SK-N-SH treated with all-trans-retinoic acid at 6 μM for 48 hours (cell line): ENCODE results near the gene KLHL26.

ENCODE experiments used
- ATAC-seq: fragments of 200-7000 bp; cut with Tn5 transposase; 3 replicates; pipeline ENCODE4 v1.9.1; 2020; ENCODE audit warnings: mild to moderate bottlenecking, moderate library complexity
- ARNTL ChIP-seq: fragments of 450-650 bp; formaldehyde crosslinking; IDR thresholded peaks from 2 replicates; pipeline ENCODE4 v1.5.0; 2020; ENCODE audit warnings: low read depth, mild to moderate bottlenecking, moderate library complexity, borderline replicate concordance
- BACH2 ChIP-seq: fragments of 250-450 bp; sonication (Bioruptor Pico); IDR thresholded peaks from 2 replicates; pipeline ENCODE4 v1.9.0; 2021; ENCODE audit warnings: mild to moderate bottlenecking, borderline replicate concordance
- CREB5 ChIP-seq: fragments of 250-450 bp; sonication (Bioruptor Pico); IDR thresholded peaks from 2 replicates; pipeline ENCODE4 v1.5.1; 2020; ENCODE audit warnings: low read depth, mild to moderate bottlenecking, moderate library complexity
- CSDC2 ChIP-seq: fragments of 250-450 bp; sonication (Bioruptor Pico); IDR thresholded peaks from 2 replicates; pipeline ENCODE4 v1.5.0; 2020; ENCODE audit warnings: mild to moderate bottlenecking, moderate library complexity
- ESRRG ChIP-seq: fragments of 250-450 bp; sonication (Bioruptor Pico); IDR thresholded peaks from 2 replicates; pipeline ENCODE4 v1.6.1; 2021; ENCODE audit warnings: mild to moderate bottlenecking
- GLIS3 ChIP-seq: fragments of 250-450 bp; sonication (Bioruptor Pico); IDR thresholded peaks from 2 replicates; pipeline ENCODE4 v1.5.0; 2020; ENCODE audit warnings: mild to moderate bottlenecking, moderate library complexity
- ISL1 ChIP-seq: fragments of 250-450 bp; sonication (Bioruptor Pico); IDR thresholded peaks from 2 replicates; pipeline ENCODE4 v2.1.2; 2022; ENCODE audit warnings: mild to moderate bottlenecking, moderate library complexity
- OSR1 ChIP-seq: fragments of 250-450 bp; sonication (Bioruptor Pico); IDR thresholded peaks from 2 replicates; pipeline ENCODE4 v1.8.0; 2022; ENCODE audit warnings: moderate library complexity, mild to moderate bottlenecking, inconsistent platforms
- PATZ1 ChIP-seq: fragments of 250-450 bp; sonication (Bioruptor Pico); IDR thresholded peaks from 2 replicates; pipeline ENCODE4 v1.8.0; 2020; ENCODE audit warnings: mild to moderate bottlenecking, moderate library complexity, borderline replicate concordance
- PPARA ChIP-seq: fragments of 250-450 bp; sonication (Bioruptor Pico); IDR thresholded peaks from 2 replicates; pipeline ENCODE4 v1.5.0; 2020; ENCODE audit warnings: mild to moderate bottlenecking, borderline replicate concordance
- RARB ChIP-seq: fragments of 250-450 bp; sonication (Bioruptor Pico); IDR thresholded peaks from 2 replicates; pipeline ENCODE4 v1.8.0; 2021; ENCODE audit warnings: mild to moderate bottlenecking, moderate library complexity
- SNAI2 ChIP-seq: fragments of 250-450 bp; sonication (Bioruptor Pico); IDR thresholded peaks from 2 replicates; pipeline ENCODE4 v1.5.0; 2020; ENCODE audit warnings: mild to moderate bottlenecking, moderate library complexity
- TCF4 ChIP-seq: fragments of 250-450 bp; sonication (Bioruptor Pico); IDR thresholded peaks from 2 replicates; pipeline ENCODE4 v1.8.0; 2021; ENCODE audit warnings: mild to moderate bottlenecking, moderate library complexity, borderline replicate concordance
- TSHZ2 ChIP-seq: fragments of 250-450 bp; sonication (Bioruptor Pico); IDR thresholded peaks from 2 replicates; pipeline ENCODE4 v1.5.0; 2020; ENCODE audit warnings: mild to moderate bottlenecking, moderate library complexity
- ZFP3 ChIP-seq: fragments of 250-450 bp; sonication (Bioruptor Pico); IDR thresholded peaks from 2 replicates; pipeline ENCODE4 v1.5.0; 2020; ENCODE audit warnings: mild to moderate bottlenecking, moderate library complexity
- ZFP30 ChIP-seq: fragments of 450-650 bp; formaldehyde crosslinking; IDR thresholded peaks from 2 replicates; pipeline ENCODE4 v1.5.0; 2022; ENCODE audit warnings: mild to moderate bottlenecking, moderate library complexity
- ZNF565 ChIP-seq: fragments of 450-650 bp; formaldehyde crosslinking; conservative IDR thresholded peaks from 2 replicates; pipeline ENCODE4 v1.5.0; 2020; ENCODE audit warnings: low read depth, mild to moderate bottlenecking, moderate library complexity
- ZNF70 ChIP-seq: fragments of 450-650 bp; formaldehyde crosslinking; IDR thresholded peaks from 2 replicates; pipeline ENCODE4 v1.5.0; 2020; ENCODE audit warnings: mild to moderate bottlenecking, moderate library complexity
- ZNF8 ChIP-seq: fragments of 450-650 bp; formaldehyde crosslinking; IDR thresholded peaks from 2 replicates; pipeline ENCODE4 v1.5.0; 2020; ENCODE audit warnings: mild to moderate bottlenecking, moderate library complexity
- TF ChIP-seq, protein P1 (sequence below): fragments of 250-450 bp; sonication (Bioruptor Pico); IDR thresholded peaks from 2 replicates; pipeline ENCODE4 v1.8.0; 2021; ENCODE audit warnings: low read depth, mild to moderate bottlenecking, moderate library complexity, borderline replicate concordance
- TF ChIP-seq, protein P2 (sequence below): fragments of 250-450 bp; sonication (Bioruptor Pico); IDR thresholded peaks from 2 replicates; pipeline ENCODE4 v1.5.1; 2021; ENCODE audit warnings: mild to moderate bottlenecking, moderate library complexity

Gene KLHL26

DNA sequence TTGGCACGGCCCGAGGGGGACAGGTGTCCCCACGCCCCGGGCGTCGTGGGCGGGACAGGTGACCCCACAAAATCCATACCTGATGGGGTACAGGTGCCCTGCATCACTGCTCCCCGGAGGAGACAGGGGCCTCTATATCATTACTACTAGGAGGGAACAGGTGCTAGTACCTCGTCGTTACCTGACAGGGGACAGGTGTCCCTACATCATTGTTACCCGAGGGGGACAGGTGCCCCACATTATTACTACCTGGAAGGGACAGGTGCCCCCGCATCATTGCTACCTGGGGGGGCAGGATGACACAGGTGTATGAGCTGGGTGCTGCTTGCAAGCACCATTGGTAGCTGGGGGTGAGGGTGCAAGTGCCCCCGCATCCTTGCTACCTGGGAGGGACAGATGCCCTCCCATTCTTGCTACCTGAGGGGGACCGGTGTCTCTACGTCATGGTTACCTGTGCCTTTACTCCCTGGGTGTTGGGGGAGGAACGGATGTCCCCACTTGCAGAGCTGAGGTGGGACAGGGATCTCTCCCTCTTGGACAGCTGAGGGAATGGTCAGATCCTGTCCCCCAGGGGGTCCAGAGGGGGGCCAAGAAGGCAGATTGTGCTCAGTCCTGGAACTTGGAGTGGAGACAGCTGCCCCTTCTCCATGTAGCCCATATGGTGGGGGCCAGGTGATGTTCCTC, 47.3 kb downstream of the KLHL26 start:
- TF ChIP-seq ARNTL (no peak), ESRRG (CRISPR knock-in tag) (no peak), CSDC2 (CRISPR knock-in tag) (no peak)
- ATAC-seq, result no peak

- TF ChIP-seq TCF4 (CRISPR knock-in tag) (no peak), ZNF8 (CRISPR knock-in tag) (no peak), PPARA (CRISPR knock-in tag) (no peak), ISL1 (no peak), RARB (CRISPR knock-in tag) (no peak), OSR1 (no peak), SNAI2 (no peak), CSDC2 (CRISPR knock-in tag) (no peak)
- ATAC-seq, result no peak
Measured at GRCh38 chr19:18684642-18684993, 47.8 kb downstream of the KLHL26 start.

- TF ChIP-seq GLIS3 (CRISPR knock-in tag) (no peak), ZNF8 (CRISPR knock-in tag) (no peak), ZNF565 (CRISPR knock-in tag) (no peak), TCF4 (CRISPR knock-in tag) (no peak), ZFP30 (CRISPR knock-in tag) (no peak), RARB (CRISPR knock-in tag) (no peak), CSDC2 (CRISPR knock-in tag) (no peak), OSR1 (no peak), SNAI2 (no peak), ZFP3 (CRISPR knock-in tag) (no peak), PPARA (CRISPR knock-in tag) (no peak), ZNF70 (CRISPR knock-in tag) (no peak), PATZ1 (no peak)
- TF ChIP-seq, protein P1, sequence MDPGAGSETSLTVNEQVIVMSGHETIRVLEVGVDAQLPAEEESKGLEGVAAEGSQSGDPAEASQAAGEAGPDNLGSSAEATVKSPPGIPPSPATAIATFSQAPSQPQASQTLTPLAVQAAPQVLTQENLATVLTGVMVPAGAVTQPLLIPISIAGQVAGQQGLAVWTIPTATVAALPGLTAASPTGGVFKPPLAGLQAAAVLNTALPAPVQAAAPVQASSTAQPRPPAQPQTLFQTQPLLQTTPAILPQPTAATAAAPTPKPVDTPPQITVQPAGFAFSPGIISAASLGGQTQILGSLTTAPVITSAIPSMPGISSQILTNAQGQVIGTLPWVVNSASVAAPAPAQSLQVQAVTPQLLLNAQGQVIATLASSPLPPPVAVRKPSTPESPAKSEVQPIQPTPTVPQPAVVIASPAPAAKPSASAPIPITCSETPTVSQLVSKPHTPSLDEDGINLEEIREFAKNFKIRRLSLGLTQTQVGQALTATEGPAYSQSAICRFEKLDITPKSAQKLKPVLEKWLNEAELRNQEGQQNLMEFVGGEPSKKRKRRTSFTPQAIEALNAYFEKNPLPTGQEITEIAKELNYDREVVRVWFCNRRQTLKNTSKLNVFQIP (CRISPR knock-in tag), result no peak
- ATAC-seq, result no peak
Measured at GRCh38 chr19:18685597-18686190, 48.9 kb downstream of the KLHL26 start.

DNA sequence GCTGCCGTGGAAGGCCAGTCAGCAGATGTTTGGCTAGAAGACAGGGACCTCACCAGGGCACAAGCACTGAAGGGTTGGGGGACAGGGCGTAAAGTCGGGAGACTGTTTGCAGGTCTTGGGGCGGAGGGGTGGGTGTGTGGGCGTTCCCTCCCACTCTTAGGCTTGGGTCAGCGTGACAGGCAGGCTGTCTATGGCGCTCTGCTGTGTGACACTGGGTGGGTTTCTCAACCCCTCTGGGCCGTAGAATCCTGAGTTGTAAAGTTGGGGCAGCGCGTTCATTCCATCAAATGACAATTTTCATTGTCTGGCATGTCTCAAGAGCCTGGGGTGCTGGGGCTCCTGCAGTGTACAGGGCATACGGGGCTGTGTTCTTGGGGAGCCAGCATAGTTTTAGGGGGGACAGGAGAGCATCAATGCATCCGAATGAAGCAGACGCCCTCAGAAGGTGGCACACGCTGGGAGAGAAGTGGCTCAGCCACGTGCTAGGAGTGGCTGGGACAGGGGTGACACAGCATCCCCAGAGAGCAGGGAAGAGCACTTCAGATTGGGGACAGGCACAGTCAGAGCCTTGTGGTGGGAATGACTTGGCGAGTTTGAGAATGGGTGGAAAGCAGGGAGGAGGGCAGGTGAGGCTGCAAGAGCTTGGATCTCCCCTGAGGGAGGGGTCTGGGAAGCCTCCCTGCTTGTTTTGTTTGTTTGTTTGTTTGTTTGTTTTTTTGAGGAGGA, 51.1 kb downstream of the KLHL26 start:
- no peak for TF ChIP-seq BACH2 (CRISPR knock-in tag)
- TF ChIP-seq RARB (CRISPR knock-in tag), result no peak
- no peak for TF ChIP-seq ZNF8 (CRISPR knock-in tag)
- no peak for TF ChIP-seq CSDC2 (CRISPR knock-in tag)
- TF ChIP-seq CREB5 (CRISPR knock-in tag), result no peak
- TF ChIP-seq ISL1, result no peak
- no peak for TF ChIP-seq TSHZ2 (CRISPR knock-in tag)
- TF ChIP-seq PPARA (CRISPR knock-in tag), result no peak
- TF ChIP-seq, protein P1 (CRISPR knock-in tag), result no peak
- no peak for TF ChIP-seq PATZ1
- TF ChIP-seq, protein P2, sequence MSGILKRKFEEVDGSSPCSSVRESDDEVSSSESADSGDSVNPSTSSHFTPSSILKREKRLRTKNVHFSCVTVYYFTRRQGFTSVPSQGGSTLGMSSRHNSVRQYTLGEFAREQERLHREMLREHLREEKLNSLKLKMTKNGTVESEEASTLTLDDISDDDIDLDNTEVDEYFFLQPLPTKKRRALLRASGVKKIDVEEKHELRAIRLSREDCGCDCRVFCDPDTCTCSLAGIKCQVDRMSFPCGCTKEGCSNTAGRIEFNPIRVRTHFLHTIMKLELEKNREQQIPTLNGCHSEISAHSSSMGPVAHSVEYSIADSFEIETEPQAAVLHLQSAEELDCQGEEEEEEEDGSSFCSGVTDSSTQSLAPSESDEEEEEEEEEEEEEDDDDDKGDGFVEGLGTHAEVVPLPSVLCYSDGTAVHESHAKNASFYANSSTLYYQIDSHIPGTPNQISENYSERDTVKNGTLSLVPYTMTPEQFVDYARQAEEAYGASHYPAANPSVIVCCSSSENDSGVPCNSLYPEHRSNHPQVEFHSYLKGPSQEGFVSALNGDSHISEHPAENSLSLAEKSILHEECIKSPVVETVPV (CRISPR knock-in tag), result no peak
- TF ChIP-seq, all 23 proteins: peak for 0
- no peak for ATAC-seq
